Measurements from ENCODE around the gene TAOK1.

GRCh38 chr17:29572691-29573557 lies 182.8 kb downstream of the TAOK1 start:
- TF ChIP-seq CTCF (IDR thresholded peaks at IDR 0.05) (peak; percentile 57 to 73 (median 65)), POLR2A (IDR thresholded peaks at IDR 0.05) (no peak)
